Caco-2 (cell line): ENCODE results near the gene NDUFA11. TPM values are rescaled to one million over a fixed set of nuclear protein-coding genes. Genes with fewer than 3 reads are reported as not detected.

ENCODE experiments used
- BruUV-seq: library from RNA; stranded (reverse); fragments of 400-500 nt; replicated peaks from 2 replicates; lab custom pipeline; 2021; lab: Mats Ljungman, UMichigan
- CTCF ChIA-PET: fragments of 300-600 bp; sonication (Branson Sonifier 250); formaldehyde crosslinking; loops from one replicate; lab custom pipeline; 2022; ENCODE audit warnings: antibody characterized with exemption; lab: Charles Lee
- POLR2A ChIA-PET: fragments of 300-600 bp; sonication (Branson Sonifier 250); formaldehyde crosslinking; loops from one replicate; lab custom pipeline; 2022; ENCODE audit warnings: antibody characterized with exemption; lab: Charles Lee
- DNase-seq, 2 experiments: peaks; one replicate each; pipeline versions ENCODE4 v3.0.0 to v3.0.0-alpha.2; 2020 to 2022
- H3K27me3 ChIP-seq: replicated peaks from 2 replicates; pipeline ENCODE4 v1.6.0; 2011; ENCODE audit warnings: low read length; ENCODE audit not compliant: control insufficient read depth, insufficient read depth
- H3K36me3 ChIP-seq: 2 replicates; pipeline ENCODE4 v1.5.1; 2011; ENCODE audit warnings: low read length; ENCODE audit not compliant: control insufficient read depth, insufficient read depth
- H3K4me1 ChIP-seq: fragments of 250-450 bp; sonication (Bioruptor Pico); 2 replicates; pipeline ENCODE4 v1.5.1; 2020; ENCODE audit warnings: mild to moderate bottlenecking
- H3K4me3 ChIP-seq: 2 replicates; pipeline ENCODE4 v1.5.1; 2011; ENCODE audit warnings: low read depth, mild to moderate bottlenecking, control low read depth, low read length
- H3K9me3 ChIP-seq: fragments of 250-450 bp; sonication (Bioruptor Pico); 2 replicates; pipeline ENCODE4 v1.5.1; 2020; ENCODE audit warnings: mild to moderate bottlenecking, moderate library complexity
- H3K27ac Mint-ChIP-seq: one replicate; pipeline ENCODE4 v1.8.0; 2022; ENCODE audit warnings: mixed read lengths; ENCODE audit not compliant: unreplicated experiment
- H3K27me3 Mint-ChIP-seq: one replicate; pipeline ENCODE4 v1.8.0; 2022; ENCODE audit warnings: mixed read lengths; ENCODE audit not compliant: insufficient read depth, unreplicated experiment
- H3K36me3 Mint-ChIP-seq: one replicate; pipeline ENCODE4 v1.8.0; 2022; ENCODE audit warnings: mild to moderate bottlenecking, mixed read lengths; ENCODE audit not compliant: insufficient read depth, unreplicated experiment
- H3K4me1 Mint-ChIP-seq: one replicate; pipeline ENCODE4 v1.8.0; 2022; ENCODE audit warnings: low read depth, mixed read lengths; ENCODE audit not compliant: unreplicated experiment
- H3K4me3 Mint-ChIP-seq: one replicate; pipeline ENCODE4 v1.8.0; 2022; ENCODE audit warnings: mild to moderate bottlenecking, moderate library complexity, mixed read lengths; ENCODE audit not compliant: unreplicated experiment
- H3K9me3 Mint-ChIP-seq: one replicate; pipeline ENCODE4 v1.8.0; 2022; ENCODE audit warnings: mixed read lengths; ENCODE audit not compliant: unreplicated experiment
- CTCF ChIP-seq, 2 experiments: fragments of 200-600 bp in 1 of 2; IDR thresholded peaks; 1 replicate in 1 of 2; 2 replicates in 1 of 2; pipeline versions ENCODE4 v1.5.1 to v1.8.0; 2011 to 2022; ENCODE audit warnings: antibody characterized with exemption in 1 of 2, control low read depth in 1 of 2, inconsistent platforms in 1 of 2, low read depth in 1 of 2, low read length in 1 of 2, mild to moderate bottlenecking in 1 of 2, moderate library complexity in 1 of 2; ENCODE audit not compliant: insufficient read depth in 1 of 2, severe bottlenecking in 1 of 2, unreplicated experiment in 1 of 2
- intact Hi-C: fragments of 100-400 bp; cut with micrococcal nuclease; formaldehyde crosslinking; loops from one replicate; pipeline ENCODE4 v1.10.0; 2022; ENCODE audit not compliant: unreplicated experiment
- total RNA-seq: library from RNA; stranded (reverse); gene quantifications from 2 replicates; pipeline ENCODE4 v1.2.3, GENCODE V29; 2022

The NDUFA11 gene
- total RNA-seq, 1 experiment from 2014 or later, result 272 TPM

- ChIA-PET POLR2A (no interaction called here), CTCF (no interaction called here)
- Mint-ChIP-seq H3K4me3 (no peak overlapping the region), H3K27me3 (no peaks in the 10 kb centered on the region), H3K4me1 (peaks cover 2% of the 10 kb centered on the region), H3K36me3 (peaks cover 35% of the 10 kb centered on the region), H3K9me3 (no peaks in the 10 kb centered on the region), H3K27ac (no peak overlapping the region)
- no peak for DNase-seq
- Histone ChIP-seq H3K36me3 (no peaks in the 10 kb centered on the region; the same call in 1 of the 2 replicates), H3K9me3 (no peaks in the 10 kb centered on the region), H3K27me3 (no peaks in the 10 kb centered on the region), H3K4me1 (no peaks in the 10 kb centered on the region), H3K4me3 (no peak overlapping the region)
- intact Hi-C loops, result no loop called here
- no TSS peak for BruUV-seq
- TF ChIP-seq CTCF (IDR thresholded peaks at IDR 0.05; ENCODE audit: insufficient read depth in 1 of 2, low read depth in 1 of 2, low read length in 1 of 2, severe bottlenecking in 1 of 2, unreplicated experiment in 1 of 2), result no peak
Observed at GRCh38 chr19:5894704-5895349, 8.8 kb downstream of the NDUFA11 start.

DNA sequence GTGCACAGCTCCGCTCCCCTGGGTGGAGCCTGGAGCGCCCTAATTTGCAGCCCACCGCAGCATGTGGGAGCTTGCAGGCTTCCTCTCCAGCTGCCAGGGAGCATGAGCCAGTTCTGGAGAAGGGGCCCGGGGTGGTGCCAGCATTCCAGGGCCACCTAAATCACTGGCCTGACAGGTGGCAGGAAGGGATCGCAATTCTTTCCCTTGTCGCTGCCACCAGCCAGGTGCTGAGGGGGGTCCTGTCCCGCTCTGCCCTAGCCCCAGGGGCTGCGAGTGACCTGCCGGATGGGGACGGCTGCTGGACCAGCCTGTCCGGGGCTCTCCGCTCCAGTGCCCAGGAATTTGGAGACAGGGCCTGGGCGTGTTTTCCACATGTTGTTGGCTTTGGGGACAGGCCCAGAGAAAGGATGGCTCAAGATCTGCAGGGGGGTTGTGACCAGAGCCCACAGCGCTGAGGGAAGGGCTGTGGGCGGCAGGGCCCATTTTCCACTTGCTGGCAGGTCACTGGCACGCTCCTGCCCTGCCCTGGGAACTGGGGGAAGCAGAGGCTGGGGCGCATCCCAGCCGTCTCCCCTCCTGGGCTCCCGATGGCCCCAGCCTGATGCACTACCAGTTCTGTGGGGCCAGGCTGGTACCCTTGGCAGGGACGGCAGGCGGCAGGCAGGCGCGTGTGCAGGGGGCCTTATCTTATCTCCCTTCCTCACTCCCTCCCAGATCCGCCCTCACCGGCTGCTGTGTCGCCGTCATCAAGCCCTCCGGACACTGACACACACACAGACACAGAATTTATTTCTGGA, 9.5 kb downstream of the NDUFA11 start:
- no peak for DNase-seq
- no TSS peak for BruUV-seq

More for the DNA sequence above, 9.5 kb downstream of the NDUFA11 start:
- Histone ChIP-seq H3K9me3 (no peaks in the 10 kb centered on the region), H3K27me3 (no peaks in the 10 kb centered on the region), H3K36me3 (no peaks in the 10 kb centered on the region; the same call in 1 of the 2 replicates), H3K4me3 (no peak overlapping the region), H3K4me1 (peaks cover 5% of the 10 kb centered on the region; the same call in 1 of the 2 replicates)
- Mint-ChIP-seq H3K27me3 (no peaks in the 10 kb centered on the region), H3K36me3 (peaks cover 38% of the 10 kb centered on the region), H3K4me1 (peaks cover 9% of the 10 kb centered on the region), H3K9me3 (no peaks in the 10 kb centered on the region), H3K4me3 (no peak overlapping the region), H3K27ac (no peak overlapping the region)
- TF ChIP-seq CTCF (IDR thresholded peaks at IDR 0.05; ENCODE audit: insufficient read depth in 1 of 2, low read depth in 1 of 2, low read length in 1 of 2, severe bottlenecking in 1 of 2, unreplicated experiment in 1 of 2), result no peak
- POLR2A ChIA-PET, result no interaction called here
- intact Hi-C loops, result loop anchor here (2.0 kb wide), 1 partner anchor 89 kb away; the partner anchor contains the start of gene NRTN
- CTCF ChIA-PET, result interaction anchor here (0.8 kb wide), 1 partner anchor 90 kb away, joined by 6 read pairs; no protein-coding TSS in a partner anchor
